Breast epithelium (tissue), 4 donors: ENCODE data around the gene VPS11. TPM values are rescaled to one million over a fixed set of nuclear protein-coding genes. Genes with fewer than 3 reads are reported as not detected.
A peak's percentile ranks its signal among the peaks of the same experiment; 100 is the strongest.

Source experiments
- DNase-seq, 2 donors: peaks; one replicate each; pipeline ENCODE4 v3.0.0-alpha.2; 2019; ENCODE audit warnings: low spot score in 2 of 2
- H3K27ac ChIP-seq, 2 donors: fragments of 200-600 bp; sonication (generic) in 1 of 2; one replicate each; pipeline ENCODE4 v1.5.1; 2016 to 2019; ENCODE audit warnings: mild to moderate bottlenecking in 1 of 2
- H3K27me3 ChIP-seq, 2 donors: fragments of 200-600 bp; sonication (generic) in 1 of 2; one replicate each; pipeline versions ENCODE4 v1.5.1 to v1.6.0; 2017 to 2019; ENCODE audit warnings: control low read depth in 1 of 2, mild to moderate bottlenecking in 1 of 2
- H3K36me3 ChIP-seq: fragments of 200-600 bp; one replicate; pipeline ENCODE4 v1.5.1; 2019
- H3K4me1 ChIP-seq, 2 donors: fragments of 200-600 bp; sonication (generic); one replicate each; pipeline ENCODE4 v1.5.1; 2016 to 2019; ENCODE audit warnings: control low read depth in 1 of 2
- H3K4me3 ChIP-seq, 3 donors: fragments of 200-600 bp; sonication (generic); 1 replicate in 2 of 3; 2 replicates in 1 of 3; pipeline ENCODE4 v1.5.1; 2016 to 2019; ENCODE audit warnings: mild to moderate bottlenecking in 3 of 3, moderate library complexity in 2 of 3
- H3K9me3 ChIP-seq, 2 donors: fragments of 200-600 bp; sonication (generic) in 1 of 2; one replicate each; pipeline ENCODE4 v1.5.1; 2016 to 2019; ENCODE audit warnings: control low read depth in 1 of 2
- CTCF ChIP-seq, 3 donors: fragments of 450-650 bp; IDR thresholded peaks; one replicate each; pipeline ENCODE4 v1.5.1; 2016 to 2017; ENCODE audit warnings: antibody characterized with exemption in 3 of 3, mild to moderate bottlenecking in 3 of 3, moderate library complexity in 3 of 3
- POLR2A ChIP-seq: fragments of 450-650 bp; IDR thresholded peaks from one replicate; pipeline ENCODE4 v1.6.1; 2016; ENCODE audit warnings: antibody characterized with exemption, mild to moderate bottlenecking, moderate library complexity
- POLR2AphosphoS5 ChIP-seq, 3 donors: sonication (generic); formaldehyde crosslinking; IDR thresholded peaks; one replicate each; pipeline ENCODE4 v1.6.1; 2017; ENCODE audit warnings: antibody characterized with exemption in 3 of 3
- intact Hi-C: fragments of 100-400 bp; cut with DNase I; formaldehyde crosslinking; loops from one replicate; pipeline ENCODE4 v1.15.1; 2023; ENCODE audit warnings: low total_unique reads
- total RNA-seq, 3 donors: library from RNA; depleted of rRNA; stranded (reverse); fragments of >200 nt; gene quantifications; one replicate each; pipeline ENCODE4 v1.1.0, GENCODE V29; 2016

The VPS11 gene
- total RNA-seq, 3 donors from 2014 or later = 38.0 to 53.9 (median 46.6) TPM

GRCh38 chr11:119084663-119085436 is 17.2 kb downstream of the VPS11 start, which contains the start of gene HMBS:
TSS of gene HMBS (plus strand) at chr11:119084881. CDS start at chr11:119085034, 153 bp downstream.
- H3K27ac ChIP-seq = peak within 1 kb of the TSS; percentile 83 to 95
- TF ChIP-seq POLR2AphosphoS5 (IDR thresholded peaks at IDR 0.05) = peak; percentile 63 to 90 (median 68)
- TF ChIP-seq CTCF (IDR thresholded peaks at IDR 0.05) = no peak
- TF ChIP-seq POLR2A = no peak
- DNase-seq = peak; percentile 92 to 93
- H3K27me3 ChIP-seq = no peaks in the 10 kb centered on the region
- no peaks in the 10 kb centered on the region for H3K9me3 ChIP-seq
- peaks cover 4 to 7% of the 10 kb centered on the region in 2 donors for H3K4me1 ChIP-seq
- intact Hi-C loops = loop anchor here (1.0 kb wide), 1 partner anchor 10 kb away; a partner anchor contains a TSS
- no peaks in the 10 kb centered on the region for H3K36me3 ChIP-seq
- peak within 1 kb of the TSS; percentile 58 to 94 (median 84) for H3K4me3 ChIP-seq

DNA sequence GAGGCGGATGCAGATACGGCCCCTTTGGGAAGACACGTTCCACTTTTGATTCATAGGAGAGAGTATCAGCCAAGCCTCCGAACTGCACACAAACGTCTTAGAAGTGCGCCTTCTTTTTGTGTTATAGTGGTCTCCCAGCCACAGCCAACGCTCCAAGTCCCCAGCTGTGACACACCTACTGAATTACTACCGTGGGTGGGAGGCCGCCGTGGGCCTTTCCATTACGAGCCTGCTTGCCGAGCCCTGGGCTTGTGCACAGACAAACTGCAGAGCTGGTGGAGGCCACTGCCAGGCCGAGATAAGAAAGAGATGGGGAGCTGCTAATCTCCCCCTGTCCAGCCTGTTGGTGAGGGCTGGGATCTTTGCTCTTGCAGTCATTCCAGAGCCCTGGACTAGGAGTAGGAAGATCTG is 17.8 kb downstream of the VPS11 start:
- Histone ChIP-seq H3K36me3 (no peaks in the 10 kb centered on the region), H3K9me3 (no peaks in the 10 kb centered on the region), H3K27me3 (no peaks in the 10 kb centered on the region), H3K27ac (peak overlapping the region; percentile 83 to 95), H3K4me1 (peaks cover 4 to 7% of the 10 kb centered on the region in 2 donors), H3K4me3 (peak overlapping the region; percentile 58 to 94 (median 84))
- TF ChIP-seq CTCF (IDR thresholded peaks at IDR 0.05) (no peak), POLR2AphosphoS5 (IDR thresholded peaks at IDR 0.05) (no peak), POLR2A (no peak)
- no peak for DNase-seq
- intact Hi-C loops = loop anchor here (1.0 kb wide), 1 partner anchor 10 kb away; a partner anchor contains a TSS

DNA sequence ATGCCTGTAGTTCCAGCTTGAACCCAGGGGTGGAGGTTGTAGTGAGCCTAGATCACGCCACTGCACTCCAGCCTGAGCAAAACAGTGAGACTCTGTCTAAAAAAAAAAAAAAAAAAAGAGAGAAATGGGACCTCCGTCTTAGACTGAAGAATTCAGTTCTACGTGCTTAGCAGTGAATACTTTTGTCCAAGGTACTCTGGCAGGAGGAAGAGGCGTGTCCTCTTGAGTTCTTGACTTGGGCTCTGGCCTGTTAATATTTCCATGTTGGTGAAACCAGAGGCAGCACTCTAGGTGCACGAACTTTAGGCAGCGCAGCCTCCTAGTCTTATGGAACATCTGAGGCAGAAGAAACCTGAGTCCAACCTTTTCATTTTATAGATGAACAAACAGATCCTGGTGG is 19.5 kb downstream of the VPS11 start:
- no peak for DNase-seq
- Histone ChIP-seq H3K27me3 (no peaks in the 10 kb centered on the region), H3K9me3 (no peaks in the 10 kb centered on the region), H3K4me3 (no peak overlapping the region), H3K27ac (no peak overlapping the region), H3K4me1 (peaks cover 4 to 7% of the 10 kb centered on the region in 2 donors), H3K36me3 (no peaks in the 10 kb centered on the region)
- intact Hi-C loops = no loop called here
- TF ChIP-seq CTCF (IDR thresholded peaks at IDR 0.05) (no peak), POLR2A (no peak), POLR2AphosphoS5 (IDR thresholded peaks at IDR 0.05) (no peak)

DNA sequence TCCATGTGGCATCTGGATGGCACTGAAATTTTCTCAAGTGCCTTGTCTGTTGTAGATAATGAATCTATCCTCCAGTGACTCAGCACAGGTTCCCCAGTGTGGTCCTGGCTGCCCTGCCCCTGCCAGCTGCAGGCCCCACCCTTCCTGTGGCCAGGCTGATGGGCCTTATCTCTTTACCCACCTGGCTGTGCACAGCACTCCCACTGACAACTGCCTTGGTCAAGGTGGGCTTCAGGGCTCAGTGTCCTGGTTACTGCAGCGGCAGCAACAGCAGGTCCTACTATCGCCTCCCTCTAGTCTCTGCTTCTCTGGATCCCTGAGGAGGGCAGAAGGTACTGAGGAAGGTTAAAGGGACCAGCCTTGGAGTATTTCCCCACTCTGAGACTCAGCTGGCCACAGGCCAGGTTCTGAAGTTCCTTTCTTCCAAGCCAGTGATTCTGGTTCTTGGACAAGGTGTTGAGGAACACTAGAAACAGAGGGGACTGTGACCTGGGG is 20.2 kb downstream of the VPS11 start:
- DNase-seq = no peak
- TF ChIP-seq POLR2AphosphoS5 (IDR thresholded peaks at IDR 0.05) (no peak), POLR2A (no peak), CTCF (IDR thresholded peaks at IDR 0.05) (no peak)
- intact Hi-C loops = no loop called here
- no peaks in the 10 kb centered on the region for H3K36me3 ChIP-seq
- H3K27ac ChIP-seq = no peak overlapping the region
- H3K9me3 ChIP-seq = no peaks in the 10 kb centered on the region
- no peaks in the 10 kb centered on the region for H3K27me3 ChIP-seq
- H3K4me3 ChIP-seq = no peak overlapping the region
- H3K4me1 ChIP-seq = peaks cover 4 to 9% of the 10 kb centered on the region in 2 donors

GRCh38 chr11:119088406-119088805 is 20.8 kb downstream of the VPS11 start:
- TF ChIP-seq POLR2A = no peak
- no peak for TF ChIP-seq CTCF (IDR thresholded peaks at IDR 0.05)
- TF ChIP-seq POLR2AphosphoS5 (IDR thresholded peaks at IDR 0.05) = no peak
- peaks cover 7 to 13% of the 10 kb centered on the region in 2 donors for H3K4me1 ChIP-seq
- no peaks in the 10 kb centered on the region for H3K9me3 ChIP-seq
- H3K27me3 ChIP-seq = no peaks in the 10 kb centered on the region
- intact Hi-C loops = no loop called here
- H3K27ac ChIP-seq = no peak overlapping the region
- no peak for DNase-seq
- no peak overlapping the region for H3K4me3 ChIP-seq
- H3K36me3 ChIP-seq = no peaks in the 10 kb centered on the region
